A549 (cell line): ENCODE results near the gene NDUFB8. TPM values are rescaled to one million over a fixed set of nuclear protein-coding genes. Genes with fewer than 3 reads are reported as not detected.

Experiments
- ATAC-seq, 2 experiments: fragments of 200-7000 bp in 1 of 2; fragments of >200 bp in 1 of 2; cut with Nextera tagmentation in 1 of 2; cut with Tn5 transposase in 1 of 2; 3 replicates each; pipeline versions ENCODE4 v1.8.0 to v1.9.1; 2018 to 2020; ENCODE audit warnings: mild to moderate bottlenecking in 1 of 2, moderate library complexity in 1 of 2
- CTCF ChIA-PET: fragments of 300-600 bp; sonication (Branson Sonifier 250); formaldehyde crosslinking; extraction: SDS; loops from one replicate; lab custom pipeline; 2021; ENCODE audit warnings: antibody characterized with exemption, inconsistent platforms; lab: Yijun Ruan, JAX
- POLR2A ChIA-PET: fragments of 350-600 bp; formaldehyde crosslinking; extraction: SDS; loops from one replicate; lab custom pipeline; 2021; ENCODE audit warnings: antibody characterized with exemption, inconsistent platforms; lab: Yijun Ruan, JAX
- DNase-seq, 2 experiments: peaks; one replicate each; pipeline versions ENCODE4 v3.0.0 to v3.0.0-alpha.2; 2011 to 2016; ENCODE audit warnings: low read depth in 1 of 2, low spot score in 1 of 2
- FAIRE-seq: peaks from 2 replicates; lab custom pipeline; 2011; peaks lifted over from hg19 to GRCh38; lab: Jason Lieb, UNC
- H3K27ac ChIP-seq, 2 experiments: fragments of >200 bp; sonication (Bioruptor Twin); formaldehyde crosslinking; 3 replicates each; pipeline ENCODE4 v1.5.1; 2016 to 2017
- H3K4me1 ChIP-seq: fragments of >200 bp; sonication (Bioruptor Twin); formaldehyde crosslinking; 3 replicates; pipeline ENCODE4 v1.6.1; 2016
- H3K4me2 ChIP-seq: fragments of >200 bp; sonication (Bioruptor Twin); formaldehyde crosslinking; 3 replicates; pipeline ENCODE4 v1.6.1; 2016
- H3K4me3 ChIP-seq: fragments of >200 bp; sonication (Bioruptor Twin); formaldehyde crosslinking; 3 replicates; pipeline ENCODE4 v1.5.1; 2016
- H3K9me3 ChIP-seq: fragments of >200 bp; sonication (Bioruptor Twin); formaldehyde crosslinking; 3 replicates; pipeline ENCODE4 v1.6.1; 2016
- BCL3 ChIP-seq: fragments of >200 bp; sonication (Bioruptor Twin); formaldehyde crosslinking; IDR thresholded peaks from 3 replicates; pipeline ENCODE4 v1.6.1; 2016
- CBX8 ChIP-seq: fragments of 200-600 bp; sonication (generic); IDR thresholded peaks from 2 replicates; pipeline ENCODE4 v1.6.1; 2016
- CTCF ChIP-seq: fragments of >200 bp; sonication (Bioruptor Twin); formaldehyde crosslinking; IDR thresholded peaks from 3 replicates; pipeline ENCODE4 v1.5.1; 2016
- E2F6 ChIP-seq: IDR thresholded peaks from 2 replicates; pipeline ENCODE4 v1.6.1; 2012; ENCODE audit warnings: low read depth, borderline replicate concordance
- EHMT2 ChIP-seq: fragments of 200-600 bp; sonication (generic); IDR thresholded peaks from 2 replicates; pipeline ENCODE4 v1.6.1; 2016; ENCODE audit warnings: antibody characterized with exemption, low read depth, mild to moderate bottlenecking, moderate library complexity
- FOSL2 ChIP-seq, 2 experiments: fragments of 450-650 bp in 1 of 2; fragments of >200 bp in 1 of 2; sonication (Bioruptor Twin) in 1 of 2; formaldehyde crosslinking; IDR thresholded peaks; 2 replicates each; pipeline versions ENCODE4 v1.5.0 to v1.6.1; 2016 to 2020; ENCODE audit warnings: mild to moderate bottlenecking in 1 of 2, moderate library complexity in 1 of 2
- HOXA7 ChIP-seq: fragments of 250-450 bp; sonication (Bioruptor Pico); IDR thresholded peaks from 2 replicates; pipeline ENCODE4 v1.5.0; 2020; ENCODE audit warnings: mild to moderate bottlenecking, moderate library complexity
- HOXB5 ChIP-seq: fragments of 250-450 bp; sonication (Bioruptor Pico); IDR thresholded peaks from 2 replicates; pipeline ENCODE4 v1.5.0; 2020; ENCODE audit warnings: mild to moderate bottlenecking, moderate library complexity
- JUN ChIP-seq, 2 experiments: fragments of >200 bp; sonication (Bioruptor Twin); formaldehyde crosslinking; IDR thresholded peaks; 2 replicates in 1 of 2; 3 replicates in 1 of 2; pipeline ENCODE4 v1.6.1; 2016 to 2017
- KDM5A ChIP-seq: fragments of 200-600 bp; sonication (generic); IDR thresholded peaks from 2 replicates; pipeline ENCODE4 v1.6.1; 2016; ENCODE audit warnings: antibody characterized with exemption, mild to moderate bottlenecking
- MAX ChIP-seq: IDR thresholded peaks from 2 replicates; pipeline ENCODE4 v1.6.1; 2012
- MYC ChIP-seq: IDR thresholded peaks from 2 replicates; pipeline ENCODE4 v1.6.1; 2012; ENCODE audit warnings: mild to moderate bottlenecking, inconsistent platforms, low read length, improper control_type of control experiment, borderline replicate concordance
- NFE2L2 ChIP-seq: fragments of 150-350 bp; conservative IDR thresholded peaks from 2 replicates; pipeline ENCODE4 v1.6.1; 2014; ENCODE audit warnings: low read length
- PBX3 ChIP-seq: IDR thresholded peaks from 2 replicates; pipeline ENCODE4 v1.6.1; 2012
- PHF8 ChIP-seq: fragments of 200-600 bp; sonication (generic); IDR thresholded peaks from 2 replicates; pipeline ENCODE4 v1.6.1; 2016; ENCODE audit warnings: low read depth, mild to moderate bottlenecking, antibody characterized with exemption, moderate library complexity, borderline replicate concordance
- POLR2A ChIP-seq: IDR thresholded peaks from 2 replicates; pipeline ENCODE4 v1.6.1; 2012; ENCODE audit warnings: mild to moderate bottlenecking, low read length
- REST ChIP-seq: fragments of 200-600 bp; sonication (generic); IDR thresholded peaks from 2 replicates; pipeline ENCODE4 v1.6.1; 2016; ENCODE audit warnings: antibody characterized with exemption, mild to moderate bottlenecking, moderate library complexity
- RFX5 ChIP-seq: fragments of 450-650 bp; IDR thresholded peaks from 2 replicates; pipeline ENCODE4 v1.7.1; 2014; ENCODE audit warnings: antibody characterized with exemption, mild to moderate bottlenecking, moderate library complexity
- SMC3 ChIP-seq: fragments of >200 bp; sonication (Bioruptor Twin); formaldehyde crosslinking; IDR thresholded peaks from 3 replicates; pipeline ENCODE4 v1.6.1; 2018; ENCODE audit warnings: inconsistent platforms
- SREBF2 ChIP-seq: fragments of 450-650 bp; IDR thresholded peaks from 2 replicates; pipeline ENCODE4 v1.6.1; 2014; ENCODE audit warnings: mild to moderate bottlenecking, moderate library complexity
- USF2 ChIP-seq: fragments of 450-650 bp; IDR thresholded peaks from 2 replicates; pipeline ENCODE4 v1.6.1; 2014; ENCODE audit warnings: antibody characterized with exemption
- ZFP36 ChIP-seq: fragments of 450-650 bp; IDR thresholded peaks from 2 replicates; pipeline ENCODE4 v1.6.1; 2014; ENCODE audit warnings: borderline replicate concordance; ENCODE audit not compliant: partially characterized antibody
- ZNF302 ChIP-seq: fragments of 250-450 bp; sonication (Bioruptor Pico); IDR thresholded peaks from 2 replicates; pipeline ENCODE4 v1.9.0; 2021; ENCODE audit warnings: inconsistent platforms, mild to moderate bottlenecking, moderate library complexity
- WGBS: methylation state at CpG from one replicate; pipeline ENCODE4 v1.1.6; 2017; ENCODE audit errors: missing lambda C conversion rate; 5-methylcytosine and 5-hydroxymethylcytosine counted together
- polyA minus RNA-seq: library from RNA; depleted of rRNA, polyadenylated mRNA; stranded (reverse); fragments of >200 nt; gene quantifications from 2 replicates; pipeline ENCODE4 v1.2.3, GENCODE V29; 2011; rRNA and poly(A)+ RNA removed
- polyA plus RNA-seq, 4 experiments: library from polyadenylated mRNA; depleted of rRNA in 3 of 4; stranded (reverse); fragments of >200 nt; fragmentation: RNase III in 1 of 4; extraction: RNeasy Plus Mini Kit Qiagen cat#74134 plus additional on column Dnase treatment in 1 of 4; gene quantifications; 2 replicates in 3 of 4; 3 replicates in 1 of 4; pipeline ENCODE4 v1.2.3, GENCODE V29; 2011 to 2017

Gene NDUFB8
- polyA plus RNA-seq (2011; rRNA removed) (208 and 221 TPM in 2 replicates), polyA plus RNA-seq (2017; fragmentation: RNase III; extraction: RNeasy Plus Mini Kit Qiagen cat#74134 plus additional on column Dnase treatment) (324 to 355 TPM (median 333 TPM) in 3 replicates), polyA minus RNA-seq (106 and 136 TPM in 2 replicates)
- 531 and 601 TPM in 2 replicates for polyA plus RNA-seq (2012; cell fraction: cytosol; rRNA removed)
- 317 and 358 TPM in 2 replicates for polyA plus RNA-seq (2012; cell fraction: nucleus; rRNA removed)

GRCh38 chr10:100529475-100530298 is at the start of gene NDUFB8:
TSS of gene NDUFB8 (minus strand) at chr10:100529871. CDS start at chr10:100529851, 20 bp downstream.
- TF ChIP-seq EHMT2 = no peak
- peak; percentile 67 for TF ChIP-seq E2F6
- TF ChIP-seq CTCF = no peak
- peak; percentile 83 for TF ChIP-seq POLR2A
- peak; percentile 67 for TF ChIP-seq PHF8
- TF ChIP-seq BCL3 = peak; percentile 76
- TF ChIP-seq JUN (IDR thresholded peaks at IDR 0.05) = peak in 1 of 2 experiments; percentile 64; a peak in 3 of 5 replicates
- peak; percentile 73 for TF ChIP-seq KDM5A
- TF ChIP-seq MAX = peak; percentile 64
- Histone ChIP-seq H3K4me1 (peaks cover 13% of the 10 kb centered on the region; the same call in 2 of the 3 replicates), H3K27ac (peak within 1 kb of the TSS; percentile 85 to 96), H3K4me3 (peak within 1 kb of the TSS; percentile 80), H3K9me3 (no peaks in the 10 kb centered on the region), H3K4me2 (peak within 1 kb of the TSS; percentile 81)
- DNase-seq (peak; percentile 87), FAIRE-seq (no peak), ATAC-seq (peak; percentile 90 to 94)
- ChIA-PET POLR2A (no interaction called here), CTCF (interaction anchor here (2.1 to 5.5 kb wide), 2 partner anchors 11 to 19 kb away, joined by 13 to 45 read pairs; no protein-coding TSS in a partner anchor)
- WGBS = 1% methylated on average over 43 of the region's 43 CpGs

- CTCF ChIA-PET = interaction anchor here (1.4 to 5.6 kb wide), 3 partner anchors 13 to 168 kb away, joined by 3 to 26 read pairs (median 8); no protein-coding TSS in a partner anchor
- ATAC-seq (no peak), DNase-seq (no peak), FAIRE-seq (no peak)
- Histone ChIP-seq H3K4me3 (no peak overlapping the region), H3K9me3 (no peaks in the 10 kb centered on the region), H3K27ac (no peak overlapping the region), H3K4me2 (no peak overlapping the region), H3K4me1 (no peaks in the 10 kb centered on the region)
- POLR2A ChIA-PET = no interaction called here
- TF ChIP-seq JUN (IDR thresholded peaks at IDR 0.05) (no peak), USF2 (no peak), REST (no peak), SREBF2 (no peak), MAX (no peak), CBX8 (no peak), NFE2L2 (no peak), HOXA7 (no peak), ZNF302 (CRISPR knock-in tag) (no peak), SMC3 (no peak), ZFP36 (no peak), FOSL2 (IDR thresholded peaks at IDR 0.05) (no peak), FOSL2 (CRISPR knock-in tag; IDR thresholded peaks at IDR 0.05) (no peak), MYC (no peak), PHF8 (no peak), E2F6 (no peak), PBX3 (no peak), HOXB5 (no peak), RFX5 (no peak)
- 29% methylated on average over 5 of the region's 5 CpGs for WGBS
Observed at GRCh38 chr10:100576282-100576635, 46.6 kb upstream of the NDUFB8 start.
